ENCODE measurements around the gene MAP7. TPM values are rescaled to one million over a fixed set of nuclear protein-coding genes. Genes with fewer than 3 reads are reported as not detected.
"Not testable (repeated sequence)": the region's sequence is repeated elsewhere in the genome, so short reads cannot be mapped to it uniquely, and the experiment has no call there.

The MAP7 gene
- total RNA-seq, 1 donor from 2014 or later = 0.35 TPM

DNA sequence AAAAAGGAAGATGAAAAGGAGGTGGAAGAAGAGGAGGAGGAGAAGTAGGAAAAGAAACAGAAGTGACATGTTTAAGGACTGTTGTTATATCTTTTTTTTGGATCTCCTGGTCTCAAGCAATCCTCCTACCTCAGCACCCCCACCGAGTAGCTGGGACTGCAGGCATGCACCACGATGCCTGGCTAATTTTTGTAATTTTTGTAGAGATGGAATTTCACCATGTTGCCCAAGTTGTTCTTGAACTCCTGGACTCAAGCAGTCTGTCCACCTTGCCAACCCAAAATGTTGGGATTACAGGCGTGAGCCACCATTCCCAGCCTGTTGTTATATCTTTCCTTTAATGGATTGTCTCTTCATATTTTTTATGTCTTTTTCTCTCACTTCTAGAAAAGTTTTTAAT, 241.1 kb downstream of the MAP7 start:
- no peaks in the 10 kb centered on the region for H3K36me3 Mint-ChIP-seq (ENCODE audit: low read depth)
- CTCF ChIA-PET = no interaction called here
- ATAC-seq (ENCODE audit: low read depth) (no peak), DNase-seq (no peak)
- H3K9me3 Mint-ChIP-seq = no peaks in the 10 kb centered on the region
- intact Hi-C loops (cut with micrococcal nuclease) = no loop called here
- POLR2A ChIA-PET = no interaction called here
- no peaks in the 10 kb centered on the region for H3K4me1 Mint-ChIP-seq
- TF ChIP-seq, protein P1, sequence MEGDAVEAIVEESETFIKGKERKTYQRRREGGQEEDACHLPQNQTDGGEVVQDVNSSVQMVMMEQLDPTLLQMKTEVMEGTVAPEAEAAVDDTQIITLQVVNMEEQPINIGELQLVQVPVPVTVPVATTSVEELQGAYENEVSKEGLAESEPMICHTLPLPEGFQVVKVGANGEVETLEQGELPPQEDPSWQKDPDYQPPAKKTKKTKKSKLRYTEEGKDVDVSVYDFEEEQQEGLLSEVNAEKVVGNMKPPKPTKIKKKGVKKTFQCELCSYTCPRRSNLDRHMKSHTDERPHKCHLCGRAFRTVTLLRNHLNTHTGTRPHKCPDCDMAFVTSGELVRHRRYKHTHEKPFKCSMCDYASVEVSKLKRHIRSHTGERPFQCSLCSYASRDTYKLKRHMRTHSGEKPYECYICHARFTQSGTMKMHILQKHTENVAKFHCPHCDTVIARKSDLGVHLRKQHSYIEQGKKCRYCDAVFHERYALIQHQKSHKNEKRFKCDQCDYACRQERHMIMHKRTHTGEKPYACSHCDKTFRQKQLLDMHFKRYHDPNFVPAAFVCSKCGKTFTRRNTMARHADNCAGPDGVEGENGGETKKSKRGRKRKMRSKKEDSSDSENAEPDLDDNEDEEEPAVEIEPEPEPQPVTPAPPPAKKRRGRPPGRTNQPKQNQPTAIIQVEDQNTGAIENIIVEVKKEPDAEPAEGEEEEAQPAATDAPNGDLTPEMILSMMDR (IDR thresholded peaks at IDR 0.05) = no peak
- H3K4me3 Mint-ChIP-seq = no peak overlapping the region
- H3K27ac Mint-ChIP-seq = no peak overlapping the region
- H3K27me3 Mint-ChIP-seq = peaks cover 4% of the 10 kb centered on the region

- H3K27me3 Mint-ChIP-seq; POLR2A ChIA-PET; H3K4me3 Mint-ChIP-seq; CTCF ChIA-PET; H3K9me3 Mint-ChIP-seq; H3K27ac Mint-ChIP-seq; DNase-seq; ATAC-seq (ENCODE audit: low read depth); H3K4me1 Mint-ChIP-seq; intact Hi-C loops (cut with micrococcal nuclease); H3K36me3 Mint-ChIP-seq (ENCODE audit: low read depth): not testable (repeated sequence)
These were observed 241.8 kb downstream of the MAP7 start for GRCh38 chr6:136308469-136308868.

- intact Hi-C loops (cut with micrococcal nuclease) = no loop called here
- Mint-ChIP-seq H3K4me1 (no peaks in the 10 kb centered on the region), H3K27ac (no peak overlapping the region), H3K4me3 (no peak overlapping the region), H3K9me3 (peaks cover 3% of the 10 kb centered on the region), H3K27me3 (peaks cover 1% of the 10 kb centered on the region), H3K36me3 (ENCODE audit: low read depth) (no peaks in the 10 kb centered on the region)
- no peak for ATAC-seq (ENCODE audit: low read depth)
- CTCF ChIA-PET = no interaction called here
- TF ChIP-seq, protein P1 (IDR thresholded peaks at IDR 0.05) = no peak
- DNase-seq = no peak
- POLR2A ChIA-PET = no interaction called here
These were observed 242.9 kb downstream of the MAP7 start for GRCh38 chr6:136307351-136307750.

- Mint-ChIP-seq H3K27ac (no peak overlapping the region), H3K27me3 (peaks cover 1% of the 10 kb centered on the region), H3K4me1 (no peaks in the 10 kb centered on the region), H3K36me3 (ENCODE audit: low read depth) (no peaks in the 10 kb centered on the region), H3K9me3 (peaks cover 3% of the 10 kb centered on the region), H3K4me3 (no peak overlapping the region)
- ChIA-PET CTCF (no interaction called here), POLR2A (no interaction called here)
- TF ChIP-seq, protein P1 (IDR thresholded peaks at IDR 0.05) = no peak
- DNase-seq (no peak), ATAC-seq (ENCODE audit: low read depth) (no peak)
- intact Hi-C loops (cut with micrococcal nuclease) = no loop called here
These were observed 243.8 kb downstream of the MAP7 start for GRCh38 chr6:136306466-136306865.

GRCh38 chr6:136304410-136304809, 245.8 kb downstream of the MAP7 start:
- no peak overlapping the region for H3K27ac Mint-ChIP-seq
- no peaks in the 10 kb centered on the region for H3K36me3 Mint-ChIP-seq (ENCODE audit: low read depth)
- TF ChIP-seq, protein P1 (IDR thresholded peaks at IDR 0.05) = no peak
- no peaks in the 10 kb centered on the region for H3K27me3 Mint-ChIP-seq
- intact Hi-C loops (cut with micrococcal nuclease) = no loop called here
- H3K4me1 Mint-ChIP-seq = no peaks in the 10 kb centered on the region
- H3K4me3 Mint-ChIP-seq = no peak overlapping the region
- ATAC-seq (ENCODE audit: low read depth) = no peak
- DNase-seq = no peak
- ChIA-PET POLR2A (interaction anchor here (0.5 kb wide), 1 partner anchor 89 kb away, joined by 15 read pairs; no protein-coding TSS in a partner anchor), CTCF (no interaction called here)
- H3K9me3 Mint-ChIP-seq = peaks cover 3% of the 10 kb centered on the region

GRCh38 chr6:136303516-136303915, 246.7 kb downstream of the MAP7 start:
- peaks cover 3% of the 10 kb centered on the region for H3K9me3 Mint-ChIP-seq

More at GRCh38 chr6:136303516-136303915, 246.7 kb downstream of the MAP7 start:
- no peaks in the 10 kb centered on the region for H3K27me3 Mint-ChIP-seq
- ChIA-PET POLR2A (interaction anchor here (1.1 kb wide), 1 partner anchor 14 kb away, joined by 3 read pairs; the partner anchor contains the start of gene BCLAF1), CTCF (no interaction called here)
- no peak overlapping the region for H3K27ac Mint-ChIP-seq
- no peaks in the 10 kb centered on the region for H3K4me1 Mint-ChIP-seq
- intact Hi-C loops (cut with micrococcal nuclease) = no loop called here
- no peak for ATAC-seq (ENCODE audit: low read depth)
- no peak for DNase-seq
- H3K4me3 Mint-ChIP-seq = no peak overlapping the region
- no peaks in the 10 kb centered on the region for H3K36me3 Mint-ChIP-seq (ENCODE audit: low read depth)
- TF ChIP-seq, protein P1 (IDR thresholded peaks at IDR 0.05) = no peak

Data from activated B cell treated with CpG ODN at 0.5 μM for 24 hours (primary cell).